ENCODE measurements around the gene STIMATE.

The STIMATE gene

GRCh38 chr3:52857133-52857532 lies 40.2 kb downstream of the STIMATE start:
- no peak for DNase-seq (ENCODE audit: low read depth, low spot score)
- no peak for TF ChIP-seq CTCF (IDR thresholded peaks at IDR 0.05; ENCODE audit: low read depth, low read length)
- no peak overlapping the region for H3K4me3 ChIP-seq (ENCODE audit: low read depth, low read length)
- in situ Hi-C loops (cut with HindIII; ENCODE audit: low sequenced_read_pairs) = no loop called here

- DNase-seq (ENCODE audit: low read depth, low spot score) = no peak
- in situ Hi-C loops (cut with HindIII; ENCODE audit: low sequenced_read_pairs) = no loop called here
- no peak for TF ChIP-seq CTCF (IDR thresholded peaks at IDR 0.05; ENCODE audit: low read depth, low read length)
- H3K4me3 ChIP-seq (ENCODE audit: low read depth, low read length) = no peak overlapping the region
Observed at GRCh38 chr3:52856666-52857065, 40.7 kb downstream of the STIMATE start.

GRCh38 chr3:52854013-52854412 lies 43.3 kb downstream of the STIMATE start:
- TF ChIP-seq CTCF (IDR thresholded peaks at IDR 0.05; ENCODE audit: low read depth, low read length) = no peak
- no peak overlapping the region for H3K4me3 ChIP-seq (ENCODE audit: low read depth, low read length)
- in situ Hi-C loops (cut with HindIII; ENCODE audit: low sequenced_read_pairs) = no loop called here
- DNase-seq (ENCODE audit: low read depth, low spot score) = no peak

GRCh38 chr3:52852419-52852818 lies 44.9 kb downstream of the STIMATE start:
- in situ Hi-C loops (cut with HindIII; ENCODE audit: low sequenced_read_pairs) = no loop called here
- no peak for TF ChIP-seq CTCF (IDR thresholded peaks at IDR 0.05; ENCODE audit: low read depth, low read length)
- H3K4me3 ChIP-seq (ENCODE audit: low read depth, low read length) = no peak overlapping the region
- no peak for DNase-seq (ENCODE audit: low read depth, low spot score)

GRCh38 chr3:52851348-52851747 lies 46.0 kb downstream of the STIMATE start:
- H3K4me3 ChIP-seq (ENCODE audit: low read depth, low read length) = no peak overlapping the region
- in situ Hi-C loops (cut with HindIII; ENCODE audit: low sequenced_read_pairs) = no loop called here
- DNase-seq (ENCODE audit: low read depth, low spot score) = peak; percentile 29
- TF ChIP-seq CTCF (IDR thresholded peaks at IDR 0.05; ENCODE audit: low read depth, low read length) = peak; percentile 58

GRCh38 chr3:52849656-52850055 lies 47.7 kb downstream of the STIMATE start:
- H3K4me3 ChIP-seq (ENCODE audit: low read depth, low read length) = no peak overlapping the region
- in situ Hi-C loops (cut with HindIII; ENCODE audit: low sequenced_read_pairs) = no loop called here
- no peak for TF ChIP-seq CTCF (IDR thresholded peaks at IDR 0.05; ENCODE audit: low read depth, low read length)
- DNase-seq (ENCODE audit: low read depth, low spot score) = no peak

GRCh38 chr3:52848617-52849016 lies 48.7 kb downstream of the STIMATE start:
- no peak for TF ChIP-seq CTCF (IDR thresholded peaks at IDR 0.05; ENCODE audit: low read depth, low read length)
- in situ Hi-C loops (cut with HindIII; ENCODE audit: low sequenced_read_pairs) = no loop called here
- H3K4me3 ChIP-seq (ENCODE audit: low read depth, low read length) = no peak overlapping the region
- DNase-seq (ENCODE audit: low read depth, low spot score) = peak; percentile 66
